Lung (tissue), 12 donors: ENCODE results near the gene HNRNPAB. TPM values are rescaled to one million over a fixed set of nuclear protein-coding genes. Genes with fewer than 3 reads are reported as not detected.

Experiments
- ATAC-seq: fragments of 200-7000 bp; cut with Tn5 transposase; one replicate; pipeline ENCODE4 v1.9.1; 2020; ENCODE audit warnings: moderate number of reproducible peaks; ENCODE audit not compliant: insufficient read depth, low FRiP score
- DNase-seq, 3 donors: peaks; one replicate each; pipeline ENCODE4 v3.0.0-alpha.2; 2013 to 2017
- H3K27ac ChIP-seq, 2 donors: one replicate each; pipeline ENCODE4 v1.5.1; 2013; ENCODE audit warnings: mild to moderate bottlenecking in 2 of 2, moderate library complexity in 2 of 2, control low read depth in 1 of 2, inconsistent platforms in 1 of 2, low read depth in 1 of 2, low read length in 1 of 2
- H3K27me3 ChIP-seq, 3 donors: one replicate each; pipeline ENCODE4 v1.5.1; 2013; ENCODE audit warnings: low read length in 2 of 3; ENCODE audit not compliant: control insufficient read depth in 3 of 3, insufficient read depth in 3 of 3
- H3K36me3 ChIP-seq, 4 donors: one replicate each; pipeline ENCODE4 v1.5.1; 2013; ENCODE audit warnings: low read length in 4 of 4, mild to moderate bottlenecking in 1 of 4, moderate library complexity in 1 of 4; ENCODE audit not compliant: control insufficient read depth in 4 of 4, insufficient read depth in 4 of 4
- H3K4me1 ChIP-seq, 5 donors: one replicate each; pipeline ENCODE4 v1.5.1; 2013; ENCODE audit warnings: low read length in 5 of 5, mild to moderate bottlenecking in 2 of 5, moderate library complexity in 1 of 5; ENCODE audit not compliant: control insufficient read depth in 5 of 5, insufficient read depth in 5 of 5
- H3K4me3 ChIP-seq: one replicate; pipeline ENCODE4 v1.5.1; 2013; ENCODE audit warnings: mild to moderate bottlenecking, control low read depth, moderate library complexity
- H3K9ac ChIP-seq, 2 donors: one replicate each; pipeline ENCODE4 v1.5.1; 2013; ENCODE audit warnings: low read length in 2 of 2, control low read depth in 1 of 2; ENCODE audit not compliant: insufficient read depth in 1 of 2
- H3K9me3 ChIP-seq, 4 donors: one replicate each; pipeline ENCODE4 v1.5.1; 2013; ENCODE audit warnings: low read length in 3 of 4, mild to moderate bottlenecking in 1 of 4, moderate library complexity in 1 of 4; ENCODE audit not compliant: control insufficient read depth in 4 of 4, insufficient read depth in 3 of 4
- WGBS, 2 donors: extraction: QIAGEN DNeasy Blood & Tissue Kit; methylation state at CpG; one replicate each; pipeline ENCODE4 v1.1.7; 2013; 5-methylcytosine and 5-hydroxymethylcytosine counted together
- polyA plus RNA-seq, 2 donors: library from polyadenylated mRNA; stranded (reverse); fragments of 200-250 nt; gene quantifications; one replicate each; pipeline ENCODE4 v1.2.1, GENCODE V29; 2013
- total RNA-seq, 2 donors: library from RNA; depleted of rRNA in 1 of 2; stranded (reverse); fragments of >200 nt in 1 of 2; gene quantifications; one replicate each; pipeline ENCODE4 v1.2.1, GENCODE V29; 2014 to 2021
- TF ChIP-seq, protein P1 (sequence below): IDR thresholded peaks from 2 replicates; pipeline ENCODE4 v1.5.1; 2012; ENCODE audit warnings: mild to moderate bottlenecking; ENCODE audit errors: control extremely low read depth, extremely low read depth
- donor health status: control.
- donor health status: control.
- donor health status: Bipolar disorder and iron deficiency.
- donor health status: healthy.
- donor health status: DM: yes; HTN: yes; CAD: no.

Gene HNRNPAB
- total and polyA plus RNA-seq, 4 donors, result 35.9 to 168 (median 131) TPM

DNA sequence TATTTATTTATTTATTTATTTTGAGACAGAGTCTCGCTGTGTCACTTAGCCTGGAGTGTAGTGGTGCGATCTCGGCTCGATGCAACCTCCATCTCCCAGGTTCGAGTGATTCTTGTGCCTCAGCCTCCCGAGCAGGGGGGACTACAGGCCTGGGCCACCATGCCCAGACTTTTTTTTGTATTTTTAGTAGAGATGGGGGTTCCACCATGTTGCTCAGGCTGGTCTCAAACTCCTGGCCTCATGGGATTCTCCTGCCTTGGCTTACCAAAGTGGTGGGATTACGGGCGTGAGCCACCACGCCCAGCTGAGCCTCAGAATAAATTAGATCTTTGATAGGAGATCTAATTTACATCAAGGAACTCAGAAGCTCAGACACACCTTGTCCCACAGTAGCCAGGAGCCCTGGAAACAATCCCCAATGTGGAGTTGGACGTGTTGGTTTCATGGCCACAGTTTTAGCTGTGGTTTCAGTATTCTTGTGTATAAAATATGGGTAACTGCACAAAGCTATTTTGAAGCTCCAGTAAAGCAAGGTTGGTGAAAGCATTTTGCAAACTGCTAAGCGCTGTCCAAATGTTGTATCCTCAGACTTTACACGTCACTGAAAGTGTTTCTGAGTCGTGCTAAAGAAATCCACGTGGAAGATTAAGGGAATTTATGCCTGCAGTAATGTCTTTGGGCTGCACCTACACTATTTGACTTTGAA is 3.0 kb upstream of the HNRNPAB start:
- peaks cover 0 to 11% (median 1%) of the 10 kb centered on the region in 4 donors for H3K36me3 ChIP-seq
- H3K9me3 ChIP-seq, result no peaks in the 10 kb centered on the region
- ATAC-seq (no peak), DNase-seq (no peak)
- TF ChIP-seq, protein P1, sequence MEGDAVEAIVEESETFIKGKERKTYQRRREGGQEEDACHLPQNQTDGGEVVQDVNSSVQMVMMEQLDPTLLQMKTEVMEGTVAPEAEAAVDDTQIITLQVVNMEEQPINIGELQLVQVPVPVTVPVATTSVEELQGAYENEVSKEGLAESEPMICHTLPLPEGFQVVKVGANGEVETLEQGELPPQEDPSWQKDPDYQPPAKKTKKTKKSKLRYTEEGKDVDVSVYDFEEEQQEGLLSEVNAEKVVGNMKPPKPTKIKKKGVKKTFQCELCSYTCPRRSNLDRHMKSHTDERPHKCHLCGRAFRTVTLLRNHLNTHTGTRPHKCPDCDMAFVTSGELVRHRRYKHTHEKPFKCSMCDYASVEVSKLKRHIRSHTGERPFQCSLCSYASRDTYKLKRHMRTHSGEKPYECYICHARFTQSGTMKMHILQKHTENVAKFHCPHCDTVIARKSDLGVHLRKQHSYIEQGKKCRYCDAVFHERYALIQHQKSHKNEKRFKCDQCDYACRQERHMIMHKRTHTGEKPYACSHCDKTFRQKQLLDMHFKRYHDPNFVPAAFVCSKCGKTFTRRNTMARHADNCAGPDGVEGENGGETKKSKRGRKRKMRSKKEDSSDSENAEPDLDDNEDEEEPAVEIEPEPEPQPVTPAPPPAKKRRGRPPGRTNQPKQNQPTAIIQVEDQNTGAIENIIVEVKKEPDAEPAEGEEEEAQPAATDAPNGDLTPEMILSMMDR, result no peak
- H3K4me3 ChIP-seq, result no peak overlapping the region
- peaks cover 4 to 13% (median 8%) of the 10 kb centered on the region in 5 donors for H3K4me1 ChIP-seq
- no peaks in the 10 kb centered on the region for H3K27me3 ChIP-seq
- H3K9ac ChIP-seq, result no peak overlapping the region
- 88 to 89% methylated on average over 14 of the region's 14 CpGs for WGBS, 2 donors
- H3K27ac ChIP-seq, result no peak overlapping the region

DNA sequence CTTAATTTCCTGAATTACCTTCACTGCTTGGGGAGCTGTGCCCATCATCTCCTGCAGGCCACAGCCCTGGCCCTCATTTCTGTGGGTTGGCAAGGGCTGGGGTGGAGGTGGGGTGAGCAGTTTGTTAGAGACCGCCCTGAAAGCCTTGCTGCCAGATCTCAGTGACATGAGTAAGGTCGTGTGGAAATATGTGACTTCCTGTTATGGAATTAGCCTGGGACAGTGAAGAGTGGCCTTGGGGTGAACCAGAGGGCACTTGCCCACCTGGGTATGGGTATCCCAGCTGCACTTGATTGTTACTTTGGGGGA is 2.5 kb upstream of the HNRNPAB start:
- Histone ChIP-seq H3K4me3 (no peak overlapping the region), H3K27ac (no peak overlapping the region), H3K9ac (no peak overlapping the region), H3K36me3 (peaks cover 0 to 14% (median 5%) of the 10 kb centered on the region in 4 donors), H3K27me3 (no peaks in the 10 kb centered on the region), H3K4me1 (peaks cover 6 to 18% (median 10%) of the 10 kb centered on the region in 5 donors), H3K9me3 (no peaks in the 10 kb centered on the region)
- 11 to 24% methylated on average over 2 of the region's 2 CpGs for WGBS, 2 donors
- ATAC-seq, result no peak
- TF ChIP-seq, protein P1, result no peak
- DNase-seq, result peak in 2 of 3 donors; percentile 30 to 31

DNA sequence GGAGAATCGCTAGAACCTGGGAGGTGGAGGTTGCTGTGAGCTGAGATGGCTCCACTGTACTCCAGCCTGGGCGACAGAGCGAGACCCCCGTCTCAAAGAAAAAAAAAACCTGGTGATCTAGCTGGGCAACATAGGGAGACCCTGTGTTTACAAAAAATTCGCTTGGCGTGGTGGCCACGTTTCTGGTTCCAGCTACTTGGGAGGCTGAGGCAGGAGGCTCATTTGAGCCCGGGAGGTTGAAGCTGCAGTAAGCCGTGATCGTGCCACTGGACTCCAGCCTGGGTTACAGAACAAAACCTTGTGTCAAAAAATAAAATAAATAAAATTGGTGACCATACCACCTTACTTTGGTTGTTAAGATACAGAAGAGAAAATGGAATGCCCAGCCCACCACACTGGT is 1.8 kb upstream of the HNRNPAB start:
- Histone ChIP-seq H3K27me3 (no peaks in the 10 kb centered on the region), H3K36me3 (peaks cover 3 to 14% (median 10%) of the 10 kb centered on the region in 4 donors), H3K9me3 (no peaks in the 10 kb centered on the region), H3K27ac (no peak overlapping the region), H3K4me3 (no peak overlapping the region), H3K4me1 (peaks cover 8 to 20% (median 12%) of the 10 kb centered on the region in 5 donors), H3K9ac (no peak overlapping the region)
- DNase-seq (no peak), ATAC-seq (no peak)
- TF ChIP-seq, protein P1, result no peak
- 95 to 96% methylated on average over 10 of the region's 10 CpGs for WGBS, 2 donors

DNA sequence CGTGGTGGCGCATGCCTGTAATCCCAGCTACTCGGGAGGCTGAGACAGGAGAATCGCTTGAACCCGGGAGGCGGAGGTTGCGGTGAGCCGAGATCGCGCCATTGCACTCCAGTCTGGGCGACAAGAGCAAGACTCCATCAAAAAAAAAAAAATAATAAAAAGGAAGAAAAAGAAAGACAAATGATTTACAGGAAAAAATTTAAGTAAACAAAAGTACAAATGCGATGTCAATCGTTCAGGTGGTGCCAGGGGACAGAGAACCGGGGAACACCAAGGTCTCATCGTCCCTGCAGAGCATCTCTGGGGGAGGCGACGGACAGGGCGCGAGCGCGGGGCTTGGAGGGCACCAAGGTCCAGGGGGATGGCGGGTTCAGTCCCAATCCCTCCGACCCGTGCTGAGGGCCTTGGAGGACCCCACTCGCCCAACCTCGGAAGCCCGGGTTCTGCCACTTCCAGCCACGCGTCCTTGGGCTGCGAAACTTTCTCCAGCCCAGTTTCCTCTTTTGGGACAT is 607 bp upstream of the HNRNPAB start:
- Histone ChIP-seq H3K9ac (peak overlapping the region in 1 of 2 donors; percentile 81), H3K9me3 (no peaks in the 10 kb centered on the region), H3K27me3 (no peaks in the 10 kb centered on the region), H3K36me3 (peaks cover 3 to 21% (median 18%) of the 10 kb centered on the region in 4 donors), H3K4me3 (peak overlapping the region; percentile 82), H3K27ac (peak overlapping the region in 1 of 2 donors; percentile 35), H3K4me1 (peaks cover 8 to 20% (median 13%) of the 10 kb centered on the region in 5 donors)
- ATAC-seq (no peak), DNase-seq (no peak)
- 13 to 25% methylated on average over 23 to 30 of the region's 30 CpGs for WGBS, 2 donors
- TF ChIP-seq, protein P1, result no peak
